MM.1S (cell line): ENCODE results near the gene TECTB.

Source experiments
- CTCF ChIP-seq: fragments of 300-600 bp; sonication (generic); IDR thresholded peaks from 2 replicates; pipeline ENCODE4 v1.5.1; 2016; ENCODE audit warnings: antibody characterized with exemption, low read length, mixed read lengths
- EZH2 ChIP-seq: fragments of 300-600 bp; sonication (generic); optimal IDR thresholded peaks from 2 replicates; pipeline ENCODE3; 2017; ENCODE audit warnings: low read depth, mild to moderate bottlenecking, antibody characterized with exemption, low read length, mixed read lengths
- EZH2phosphoT487 ChIP-seq: fragments of 300-600 bp; sonication (generic); IDR thresholded peaks from 2 replicates; pipeline ENCODE4 v1.6.1; 2018; ENCODE audit warnings: antibody characterized with exemption, low read length

DNA sequence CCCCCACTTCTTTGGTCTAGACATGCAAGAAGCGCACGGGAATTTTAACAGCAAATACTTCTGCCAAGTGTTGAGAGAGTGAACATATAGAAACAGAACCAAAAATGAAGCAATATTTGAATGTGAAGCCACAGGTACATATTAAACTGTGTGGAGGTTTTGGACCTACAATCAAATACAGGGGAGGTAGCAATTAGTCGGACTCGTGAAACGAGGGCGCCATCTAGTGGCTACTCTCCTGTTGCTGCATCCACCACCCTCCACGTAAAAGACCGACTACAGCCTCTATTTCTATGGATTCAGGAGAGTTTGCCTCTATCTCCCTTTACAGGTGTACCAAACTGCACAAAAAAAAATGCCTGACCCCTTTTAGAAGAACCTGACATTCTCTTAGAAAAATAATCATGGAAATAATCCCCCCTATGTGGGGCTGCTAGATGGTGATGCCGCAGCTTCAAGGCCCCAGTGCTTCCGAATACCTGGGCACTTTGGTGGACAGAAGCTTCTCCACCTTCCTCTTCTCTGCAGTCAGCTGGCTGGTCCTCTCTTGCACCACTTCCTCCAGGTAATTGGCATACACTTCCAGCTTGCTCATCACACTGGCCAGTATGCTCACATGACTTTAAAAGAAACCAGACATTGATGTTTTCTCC is 31.7 kb downstream of the TECTB start:
- TF ChIP-seq EZH2phosphoT487 (no peak), EZH2 (no peak), CTCF (peak; percentile 90)
